GM12878 (cell line): ENCODE data around the gene ADGRD1. TPM values are rescaled to one million over a fixed set of nuclear protein-coding genes. Genes with fewer than 3 reads are reported as not detected.

Source experiments
- ATAC-seq: fragments of 200-7000 bp; cut with Tn5 transposase; 3 replicates; pipeline ENCODE4 v1.9.1; 2020; ENCODE audit warnings: mild to moderate bottlenecking, moderate library complexity
- BruUV-seq: library from RNA; stranded (reverse); fragments of 400-500 nt; replicated peaks from 2 replicates; lab custom pipeline; 2021; lab: Mats Ljungman, UMichigan
- CTCF ChIA-PET: fragments of 300-600 bp; sonication (Branson Sonifier 250); formaldehyde crosslinking; extraction: SDS; loops from one replicate; lab custom pipeline; 2021; ENCODE audit warnings: inconsistent platforms; lab: Yijun Ruan, JAX
- POLR2A ChIA-PET: fragments of 350-600 bp; formaldehyde crosslinking; extraction: SDS; loops from one replicate; lab custom pipeline; 2021; ENCODE audit warnings: inconsistent platforms; lab: Charles Lee
- RAD21 ChIA-PET: fragments of 300-600 bp; sonication (Branson Sonifier 250); formaldehyde crosslinking; loops from one replicate; lab custom pipeline; 2023; ENCODE audit warnings: antibody characterized with exemption; ENCODE audit not compliant: unreplicated experiment; lab: Charles Lee
- SMC1A ChIA-PET: fragments of 300-600 bp; sonication (Branson Sonifier 250); formaldehyde crosslinking; loops from one replicate; lab custom pipeline; 2023; ENCODE audit not compliant: unreplicated experiment, uncharacterized antibody; lab: Charles Lee
- DNase-seq: peaks from one replicate; pipeline ENCODE4 v3.0.0-alpha.2; 2011; ENCODE audit warnings: low read depth, low spot score
- FAIRE-seq: peaks from 3 replicates; lab custom pipeline; 2011; peaks lifted over from hg19 to GRCh38; lab: Jason Lieb, UNC
- H2AFZ ChIP-seq: 2 replicates; pipeline ENCODE4 v1.6.0; 2011; ENCODE audit warnings: low read depth, low read length, control low read depth; ENCODE audit not compliant: control insufficient read depth
- H3K27ac ChIP-seq: 2 replicates; pipeline ENCODE4 v1.5.1; 2011; ENCODE audit warnings: control low read depth; ENCODE audit not compliant: control insufficient read depth, insufficient read depth
- H3K27me3 ChIP-seq, 2 experiments: replicated peaks in 1 of 2; 2 replicates each; pipeline versions ENCODE4 v1.6.0 to v1.6.1; 2011; ENCODE audit warnings: low read length in 1 of 2; ENCODE audit not compliant: control insufficient read depth in 2 of 2, insufficient read depth in 2 of 2
- H3K36me3 ChIP-seq, 2 experiments: 2 replicates each; pipeline ENCODE4 v1.5.1; 2011; ENCODE audit warnings: low read length in 1 of 2; ENCODE audit not compliant: control insufficient read depth in 2 of 2, insufficient read depth in 2 of 2
- H3K4me1 ChIP-seq: 2 replicates; pipeline ENCODE4 v1.6.1; 2011; ENCODE audit warnings: mild to moderate bottlenecking, low read length, moderate library complexity, mixed read lengths; ENCODE audit not compliant: control insufficient read depth, insufficient read depth
- H3K4me2 ChIP-seq: 2 replicates; pipeline ENCODE4 v1.6.0; 2011; ENCODE audit warnings: control low read depth; ENCODE audit not compliant: control insufficient read depth, insufficient read depth
- H3K4me3 ChIP-seq: fragments of 200-600 bp; sonication (generic); 2 replicates; pipeline ENCODE4 v1.5.1; 2016
- H3K79me2 ChIP-seq: 2 replicates; pipeline ENCODE4 v1.6.0; 2011; ENCODE audit warnings: low read length; ENCODE audit not compliant: control insufficient read depth, insufficient read depth
- H3K9ac ChIP-seq: 2 replicates; pipeline ENCODE4 v1.8.0; 2011; ENCODE audit warnings: low read length, control low read depth, mixed read lengths; ENCODE audit not compliant: control insufficient read depth, insufficient read depth
- H3K9me3 ChIP-seq: replicated peaks from 3 replicates; pipeline ENCODE4 v1.5.1; 2011; ENCODE audit warnings: mild to moderate bottlenecking, low read length; ENCODE audit not compliant: control insufficient read depth, insufficient read depth
- H4K20me1 ChIP-seq: 2 replicates; pipeline ENCODE4 v1.6.0; 2011; ENCODE audit not compliant: control insufficient read depth, insufficient read depth
- HCFC1 ChIP-seq: fragments of 150-350 bp; IDR thresholded peaks from 2 replicates; pipeline ENCODE4 v1.6.1; 2014; ENCODE audit warnings: low read length
- IKZF1 ChIP-seq: fragments of 450-650 bp; conservative IDR thresholded peaks from 2 replicates; pipeline ENCODE4 v1.6.1; 2017; ENCODE audit warnings: antibody characterized with exemption, mild to moderate bottlenecking
- IKZF2 ChIP-seq, 2 experiments: fragments of 450-650 bp; IDR thresholded peaks; 2 replicates each; pipeline ENCODE4 v1.6.1; 2017; ENCODE audit warnings: mild to moderate bottlenecking in 2 of 2, moderate library complexity in 2 of 2
- POU2F2 ChIP-seq: IDR thresholded peaks from 3 replicates; pipeline ENCODE4 v1.6.1; 2011; ENCODE audit warnings: low read depth, mild to moderate bottlenecking, low read length, borderline replicate concordance
- SIX5 ChIP-seq: IDR thresholded peaks from 2 replicates; pipeline ENCODE4 v1.6.1; 2011; ENCODE audit warnings: mild to moderate bottlenecking, low read depth, low read length, moderate library complexity; ENCODE audit not compliant: severe bottlenecking
- SMC3 ChIP-seq: IDR thresholded peaks from 2 replicates; pipeline ENCODE4 v1.6.1; 2011; ENCODE audit warnings: low read length, improper control_type of control experiment, borderline replicate concordance
- SP1 ChIP-seq: IDR thresholded peaks from one replicate; pipeline ENCODE4 v1.6.1; 2011; ENCODE audit warnings: low read depth, low read length
- SREBF1 ChIP-seq: IDR thresholded peaks from 2 replicates; pipeline ENCODE4 v1.6.1; 2012; ENCODE audit warnings: mild to moderate bottlenecking, low read length
- WRNIP1 ChIP-seq: IDR thresholded peaks from 2 replicates; pipeline ENCODE4 v1.6.1; 2011; ENCODE audit warnings: low read depth, low read length, improper control_type of control experiment, borderline replicate concordance
- ZNF274 ChIP-seq: IDR thresholded peaks from one replicate; pipeline ENCODE4 v1.8.0; 2011; ENCODE audit not compliant: insufficient read length, insufficient read depth
- ZNF622 ChIP-seq: fragments of 450-650 bp; IDR thresholded peaks from 2 replicates; pipeline ENCODE4 v1.6.1; 2017; ENCODE audit warnings: mild to moderate bottlenecking, inconsistent platforms
- WGBS: methylation state at CpG from one replicate; pipeline ENCODE4 v1.1.6; 2016; ENCODE audit warnings: low lambda C conversion rate; ENCODE audit not compliant: insufficient replicate concordance, insufficient coverage; ENCODE audit errors: missing lambda C conversion rate; 5-methylcytosine and 5-hydroxymethylcytosine counted together
- in situ Hi-C: fragments of 300-500 bp; cut with MboI; formaldehyde crosslinking; loops from 9 replicates; pipeline ENCODE4 v1.14.3; 2018; ENCODE audit warnings: mixed read lengths
- intact Hi-C: fragments of 100-400 bp; cut with micrococcal nuclease; formaldehyde crosslinking; loops from one replicate; pipeline ENCODE4 v1.14.2; 2022; ENCODE audit not compliant: unreplicated experiment
- polyA plus RNA-seq, 11 experiments: library from polyadenylated mRNA; depleted of rRNA in 4 of 11; unstranded in 6 of 11; stranded (reverse) in 5 of 11; fragments of >200 nt; fragmentation: Nextera tagmentation in 4 of 11; fragmentation: Illumina TruSeq in 1 of 11; extraction: Ambion mirVana in 4 of 11; extraction: Trizol in 1 of 11; gene quantifications; 1 replicate in 1 of 11; 2 replicates in 10 of 11; pipeline versions ENCODE4 v1.2.1 to v1.2.3, GENCODE V29; 2011 to 2016; ENCODE audit warnings: inconsistent platforms in 2 of 11, missing spikeins in 2 of 11, low read depth in 1 of 11
- total RNA-seq, 4 experiments: library from RNA; depleted of rRNA in 3 of 4; stranded (reverse); fragments of >200 nt in 3 of 4; fragmentation: Illumina TruSeq in 1 of 4; extraction: Trizol in 1 of 4; gene quantifications; 2 replicates each; pipeline versions ENCODE4 v1.2.1 to v1.2.3, GENCODE V29; 2013 to 2021
- TF ChIP-seq, protein P1 (sequence below): fragments of 450-650 bp; IDR thresholded peaks from 2 replicates; pipeline ENCODE4 v1.6.1; 2017; ENCODE audit warnings: antibody characterized with exemption, mild to moderate bottlenecking, moderate library complexity
- TF ChIP-seq, protein P2 (sequence below): IDR thresholded peaks from 2 replicates; pipeline ENCODE4 v1.6.1; 2012; ENCODE audit warnings: low read depth, low read length, improper control_type of control experiment
- TF ChIP-seq, protein P3 (sequence below): fragments of 150-350 bp; IDR thresholded peaks from 2 replicates; pipeline ENCODE4 v1.6.1; 2014; ENCODE audit warnings: mild to moderate bottlenecking, low read depth, low read length

Gene ADGRD1
- total and polyA plus RNA-seq, 10 of the 15 experiments (the other 5 are each of a cell fraction or from before 2014, with no cell fraction given) = 0.15 to 12.7 (median 1.2) TPM

DNA sequence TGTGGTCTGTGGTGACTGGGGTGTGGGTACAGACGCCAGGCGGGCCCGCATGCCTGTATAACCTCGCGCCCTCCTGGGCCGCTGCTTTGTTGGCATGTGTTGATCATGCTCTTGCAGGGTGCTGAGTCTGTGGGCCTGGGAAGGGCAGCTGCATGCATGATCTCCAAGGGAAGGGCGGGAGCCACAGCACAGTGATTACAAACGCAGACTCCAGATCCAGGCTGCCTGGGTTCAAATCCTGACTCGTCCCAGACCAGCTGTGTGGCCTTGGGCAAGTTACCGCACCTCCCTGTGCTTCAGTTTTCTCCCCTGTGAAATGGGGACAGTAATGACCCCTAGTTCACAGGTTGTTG is 24.0 kb downstream of the ADGRD1 start:
- ChIA-PET RAD21 (no interaction called here), POLR2A (no interaction called here), CTCF (no interaction called here), SMC1A (interaction anchor here (1.6 kb wide), 1 partner anchor 104 kb away, joined by 3 read pairs; no protein-coding TSS in a partner anchor)
- Histone ChIP-seq H3K9ac (no peak overlapping the region), H3K36me3 (no peaks in the 10 kb centered on the region), H3K79me2 (no peaks in the 10 kb centered on the region), H3K4me1 (peaks cover 25% of the 10 kb centered on the region), H3K4me2 (no peak overlapping the region), H2AFZ (no peak overlapping the region), H3K4me3 (no peak overlapping the region), H3K27ac (no peak overlapping the region), H3K27me3 (no peaks in the 10 kb centered on the region), H3K9me3 (no peaks in the 10 kb centered on the region), H4K20me1 (no peaks in the 10 kb centered on the region)
- intact Hi-C loops (no loop called here), in situ Hi-C loops (no loop called here)
- DNase-seq = no peak
- ATAC-seq = no peak
- WGBS = 92% methylated on average over 8 of the region's 10 CpGs
- no peak for FAIRE-seq
- TF ChIP-seq ZNF622 (no peak), ZNF274 (no peak), IKZF1 (no peak), SIX5 (no peak), POU2F2 (no peak), SMC3 (no peak), IKZF2 (IDR thresholded peaks at IDR 0.05) (no peak), HCFC1 (no peak), WRNIP1 (no peak), SP1 (no peak), SREBF1 (no peak)
- TF ChIP-seq, protein P1, sequence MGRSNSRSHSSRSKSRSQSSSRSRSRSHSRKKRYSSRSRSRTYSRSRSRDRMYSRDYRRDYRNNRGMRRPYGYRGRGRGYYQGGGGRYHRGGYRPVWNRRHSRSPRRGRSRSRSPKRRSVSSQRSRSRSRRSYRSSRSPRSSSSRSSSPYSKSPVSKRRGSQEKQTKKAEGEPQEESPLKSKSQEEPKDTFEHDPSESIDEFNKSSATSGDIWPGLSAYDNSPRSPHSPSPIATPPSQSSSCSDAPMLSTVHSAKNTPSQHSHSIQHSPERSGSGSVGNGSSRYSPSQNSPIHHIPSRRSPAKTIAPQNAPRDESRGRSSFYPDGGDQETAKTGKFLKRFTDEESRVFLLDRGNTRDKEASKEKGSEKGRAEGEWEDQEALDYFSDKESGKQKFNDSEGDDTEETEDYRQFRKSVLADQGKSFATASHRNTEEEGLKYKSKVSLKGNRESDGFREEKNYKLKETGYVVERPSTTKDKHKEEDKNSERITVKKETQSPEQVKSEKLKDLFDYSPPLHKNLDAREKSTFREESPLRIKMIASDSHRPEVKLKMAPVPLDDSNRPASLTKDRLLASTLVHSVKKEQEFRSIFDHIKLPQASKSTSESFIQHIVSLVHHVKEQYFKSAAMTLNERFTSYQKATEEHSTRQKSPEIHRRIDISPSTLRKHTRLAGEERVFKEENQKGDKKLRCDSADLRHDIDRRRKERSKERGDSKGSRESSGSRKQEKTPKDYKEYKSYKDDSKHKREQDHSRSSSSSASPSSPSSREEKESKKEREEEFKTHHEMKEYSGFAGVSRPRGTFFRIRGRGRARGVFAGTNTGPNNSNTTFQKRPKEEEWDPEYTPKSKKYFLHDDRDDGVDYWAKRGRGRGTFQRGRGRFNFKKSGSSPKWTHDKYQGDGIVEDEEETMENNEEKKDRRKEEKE = no peak
- TF ChIP-seq, protein P2, sequence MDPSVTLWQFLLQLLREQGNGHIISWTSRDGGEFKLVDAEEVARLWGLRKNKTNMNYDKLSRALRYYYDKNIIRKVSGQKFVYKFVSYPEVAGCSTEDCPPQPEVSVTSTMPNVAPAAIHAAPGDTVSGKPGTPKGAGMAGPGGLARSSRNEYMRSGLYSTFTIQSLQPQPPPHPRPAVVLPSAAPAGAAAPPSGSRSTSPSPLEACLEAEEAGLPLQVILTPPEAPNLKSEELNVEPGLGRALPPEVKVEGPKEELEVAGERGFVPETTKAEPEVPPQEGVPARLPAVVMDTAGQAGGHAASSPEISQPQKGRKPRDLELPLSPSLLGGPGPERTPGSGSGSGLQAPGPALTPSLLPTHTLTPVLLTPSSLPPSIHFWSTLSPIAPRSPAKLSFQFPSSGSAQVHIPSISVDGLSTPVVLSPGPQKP = no peak
- TF ChIP-seq, protein P3, sequence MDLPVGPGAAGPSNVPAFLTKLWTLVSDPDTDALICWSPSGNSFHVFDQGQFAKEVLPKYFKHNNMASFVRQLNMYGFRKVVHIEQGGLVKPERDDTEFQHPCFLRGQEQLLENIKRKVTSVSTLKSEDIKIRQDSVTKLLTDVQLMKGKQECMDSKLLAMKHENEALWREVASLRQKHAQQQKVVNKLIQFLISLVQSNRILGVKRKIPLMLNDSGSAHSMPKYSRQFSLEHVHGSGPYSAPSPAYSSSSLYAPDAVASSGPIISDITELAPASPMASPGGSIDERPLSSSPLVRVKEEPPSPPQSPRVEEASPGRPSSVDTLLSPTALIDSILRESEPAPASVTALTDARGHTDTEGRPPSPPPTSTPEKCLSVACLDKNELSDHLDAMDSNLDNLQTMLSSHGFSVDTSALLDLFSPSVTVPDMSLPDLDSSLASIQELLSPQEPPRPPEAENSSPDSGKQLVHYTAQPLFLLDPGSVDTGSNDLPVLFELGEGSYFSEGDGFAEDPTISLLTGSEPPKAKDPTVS = no peak
- no TSS peak for BruUV-seq
